Stimulated activated CD8-positive, alpha-beta memory T cell treated with anti-CD3 and anti-CD28 coated beads, Interleukin-2, amount 100 ng/mL, for 48 hours (primary cell): ENCODE data around the gene MTA2.
A peak's percentile ranks its signal among the peaks of the same experiment; 100 is the strongest.

ENCODE experiments used
- DNase-seq, 2 donors: peaks; one replicate each; pipeline ENCODE4 v3.0.0-alpha.2; 2020; ENCODE audit warnings: low read depth in 2 of 2

The MTA2 gene

GRCh38 chr11:62612366-62613290 lies 11.0 kb upstream of the MTA2 start, which contains the start of the genes EML3 and ROM1:
EML3 (minus strand) TSS chr11:62612775; CDS start chr11:62612457, 318 bp downstream.
ROM1 (plus strand) TSS chr11:62613257; CDS start chr11:62613282, 25 bp downstream.
- peak; percentile 78 to 81 for DNase-seq

DNA sequence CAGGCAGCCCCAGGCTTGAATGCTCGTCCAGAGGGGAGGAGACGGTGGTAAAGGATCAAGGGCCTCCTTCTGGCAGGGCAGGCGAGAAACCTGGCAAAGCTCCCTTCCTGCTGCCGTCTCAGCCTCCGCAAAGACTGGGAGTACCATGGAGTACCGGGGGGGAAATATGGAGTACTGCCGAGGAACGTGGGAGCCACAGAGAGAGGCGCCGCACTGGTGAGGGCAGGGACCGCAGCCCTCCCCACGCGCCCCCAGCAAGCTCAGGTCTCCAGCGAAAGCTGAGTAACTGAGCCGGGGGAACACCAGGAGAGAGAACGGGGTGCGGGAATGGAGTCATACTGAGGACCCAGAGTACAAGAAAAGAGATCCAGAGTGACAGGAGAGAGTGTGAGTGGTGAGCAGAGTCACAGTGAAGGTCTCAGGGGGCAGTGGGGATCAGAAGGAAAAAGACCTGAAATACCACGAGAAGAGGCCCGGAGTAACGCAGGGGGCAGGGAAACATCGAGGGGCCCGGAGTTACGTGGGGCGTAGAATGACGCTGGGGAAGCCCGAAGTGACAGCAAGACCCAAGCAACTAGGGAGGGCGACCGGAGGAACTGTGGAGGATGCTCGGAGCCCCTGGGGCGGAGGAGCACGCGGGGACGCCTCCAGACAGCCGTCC lies 10.2 kb upstream of the MTA2 start:
- peak; percentile 37 to 48 for DNase-seq

GRCh38 chr11:62610814-62611704 lies 9.4 kb upstream of the MTA2 start:
- no peak for DNase-seq

DNA sequence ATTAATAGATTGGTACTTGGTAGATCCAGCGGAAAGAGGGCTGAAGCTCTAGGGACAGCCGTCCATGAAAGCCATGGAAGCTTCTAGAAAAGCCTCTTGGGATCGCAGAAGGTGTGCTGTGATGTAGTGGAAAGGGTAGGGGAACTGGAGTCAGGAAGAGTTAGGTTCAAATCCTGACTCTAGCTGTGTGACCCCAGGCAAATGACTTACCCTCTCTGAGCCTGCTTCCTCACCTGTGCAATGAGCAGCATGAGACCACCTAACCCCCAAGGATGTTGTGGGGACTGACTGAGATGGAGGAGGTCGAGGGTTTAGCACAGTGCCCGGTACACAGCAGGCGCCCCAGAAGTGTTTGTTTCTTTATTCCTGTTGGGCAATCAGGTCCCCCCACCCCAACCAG lies 8.7 kb upstream of the MTA2 start:
- DNase-seq, result no peak

DNA sequence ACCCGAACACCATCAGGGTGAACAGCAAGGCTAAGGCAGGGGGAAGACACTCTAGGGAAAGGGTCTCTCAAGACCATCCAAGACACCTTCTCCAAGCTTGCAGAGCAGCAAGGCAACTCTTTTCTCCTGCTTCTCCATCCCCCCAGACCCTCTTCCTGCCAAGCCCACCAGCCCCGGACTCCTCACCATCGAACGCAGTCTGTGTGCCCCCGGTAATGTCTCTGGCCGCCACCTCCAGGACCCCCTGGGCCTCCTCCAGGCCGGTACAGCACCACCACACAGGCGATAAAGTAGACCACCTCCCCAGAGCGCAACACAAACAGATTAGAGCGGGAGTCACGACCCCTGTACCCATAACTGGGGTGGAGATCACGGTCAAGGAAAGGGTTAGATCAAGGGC lies 7.1 kb upstream of the MTA2 start:
- no peak for DNase-seq

DNA sequence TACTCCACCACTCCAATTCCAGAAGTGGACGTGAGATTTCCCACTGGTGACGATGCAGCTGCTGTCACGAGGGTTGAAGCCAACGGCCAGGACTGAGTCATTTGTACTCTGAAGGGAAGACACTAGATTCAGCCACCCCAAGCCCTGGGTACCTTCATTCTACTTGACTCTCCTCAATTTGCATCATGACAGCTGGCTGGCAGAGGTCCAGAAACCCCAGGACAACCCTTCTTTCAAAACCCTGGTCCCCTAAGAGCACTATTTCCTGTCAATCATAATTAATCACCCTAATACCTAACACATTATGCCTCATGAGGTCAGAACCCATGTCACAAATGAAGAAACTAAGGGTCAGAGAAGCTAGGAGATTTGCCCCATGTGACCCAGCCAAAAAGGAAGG lies 6.0 kb upstream of the MTA2 start:
- no peak for DNase-seq

- DNase-seq, result no peak
Observed at GRCh38 chr11:62605902-62606301, 4.2 kb upstream of the MTA2 start.

DNA sequence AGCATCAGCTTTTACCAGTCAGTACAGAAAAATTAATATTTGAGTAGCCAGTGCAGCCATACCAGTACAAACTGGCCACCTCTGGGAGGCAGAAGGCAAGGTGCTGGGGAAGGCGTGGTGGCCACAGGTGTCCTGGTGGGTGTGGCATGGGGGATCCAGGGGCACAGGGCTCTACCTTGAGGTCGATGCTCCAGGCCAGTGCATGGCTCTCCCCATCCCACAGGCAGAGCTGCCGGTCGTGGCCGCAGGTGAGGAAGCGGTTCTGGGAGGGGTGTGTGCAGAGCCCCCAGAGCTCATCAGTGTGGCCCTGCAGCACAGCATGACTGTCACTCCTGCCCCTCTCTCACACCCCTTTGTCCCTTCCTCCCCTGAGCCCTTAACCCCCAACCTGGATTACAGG lies 3.8 kb upstream of the MTA2 start:
- no peak for DNase-seq

DNA sequence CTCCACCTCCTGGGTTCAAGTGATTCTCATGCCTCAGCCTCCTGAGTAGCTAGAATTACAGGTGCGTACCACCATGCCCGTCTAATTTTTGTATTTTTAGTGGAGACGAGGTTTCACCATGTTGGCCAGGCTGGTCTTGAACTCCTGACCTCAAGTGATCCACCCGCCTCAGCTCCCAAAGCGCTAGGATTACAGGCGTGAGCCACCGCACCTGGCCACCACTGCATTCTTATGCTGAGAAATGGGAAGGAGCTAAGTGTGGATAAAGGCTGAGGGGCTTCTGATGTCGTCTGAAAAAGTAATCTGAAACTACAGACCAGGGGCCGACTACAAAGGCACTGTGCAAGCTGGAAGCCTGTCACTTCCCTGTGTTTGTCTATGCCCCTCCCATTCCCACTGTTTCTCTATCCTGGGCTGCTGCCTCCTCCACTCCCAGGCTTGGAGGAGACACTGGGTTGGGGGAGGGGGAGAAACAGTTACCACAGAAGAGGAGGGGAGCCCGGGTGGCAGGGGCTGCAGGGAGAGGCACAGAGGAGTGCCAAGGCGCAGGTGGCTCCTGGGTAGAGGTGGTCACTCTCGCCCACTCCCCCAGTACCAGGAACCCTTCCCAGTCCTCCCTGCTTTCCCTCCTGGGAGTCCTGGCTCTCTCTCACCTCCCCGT lies 2.9 kb upstream of the MTA2 start:
- DNase-seq, result no peak

GRCh38 chr11:62603776-62604299 lies 2.2 kb upstream of the MTA2 start:
- no peak for DNase-seq

- DNase-seq, result no peak
Observed at GRCh38 chr11:62603072-62603408, 1.4 kb upstream of the MTA2 start.

DNA sequence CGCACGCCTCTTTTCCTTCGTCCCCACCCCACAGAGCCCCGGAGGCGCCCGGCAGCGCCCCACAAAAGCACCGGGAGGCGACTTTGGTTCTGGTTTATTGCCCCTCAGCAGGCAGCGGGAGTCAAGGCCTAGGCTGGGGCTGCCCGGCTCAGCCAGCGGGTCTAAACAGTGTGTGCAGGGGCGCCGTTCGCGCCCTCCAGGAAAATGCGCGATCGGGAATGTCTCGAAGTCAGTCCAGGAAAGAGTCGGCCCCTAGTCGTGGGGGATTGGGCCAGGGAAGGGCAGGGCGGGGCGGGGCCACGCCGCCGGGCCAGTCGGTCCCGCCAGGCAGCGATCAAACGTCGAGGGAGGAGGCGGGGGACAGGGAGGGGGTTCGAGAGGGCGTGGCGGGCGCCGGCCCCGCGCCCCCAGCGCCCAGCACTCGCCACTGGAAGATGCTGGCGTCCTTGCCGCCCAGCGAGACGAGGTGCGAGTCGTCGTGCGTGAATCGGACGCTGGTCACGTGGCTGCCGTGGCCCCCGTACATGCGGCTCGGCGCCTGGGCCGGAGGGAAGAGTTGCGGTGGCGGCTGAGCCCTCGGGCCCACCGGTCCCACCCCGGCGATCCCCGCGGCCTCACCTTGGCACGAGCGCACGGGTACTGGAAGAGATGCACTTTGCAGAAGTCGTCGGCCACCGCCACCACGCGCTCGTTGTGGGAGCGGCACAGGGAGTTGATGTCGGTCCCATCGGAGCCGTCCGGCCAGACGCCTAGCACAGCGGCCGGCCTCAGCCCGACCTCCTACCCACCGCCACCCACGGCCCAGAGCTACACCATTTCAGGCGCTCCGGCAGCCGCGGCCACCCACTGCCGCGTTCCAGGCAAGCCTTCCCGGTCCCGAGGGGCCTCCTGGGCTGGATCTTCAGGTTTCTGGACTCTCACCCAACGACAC lies 741 bp upstream of the MTA2 start:
- DNase-seq, result peak in 1 of 2 donors; percentile 34

GRCh38 chr11:62601122-62601371 lies 618 bp downstream of the MTA2 start:
- DNase-seq, result peak; percentile 27 to 32

- DNase-seq, result no peak
Observed at GRCh38 chr11:62600367-62601121, 1.1 kb downstream of the MTA2 start.

DNA sequence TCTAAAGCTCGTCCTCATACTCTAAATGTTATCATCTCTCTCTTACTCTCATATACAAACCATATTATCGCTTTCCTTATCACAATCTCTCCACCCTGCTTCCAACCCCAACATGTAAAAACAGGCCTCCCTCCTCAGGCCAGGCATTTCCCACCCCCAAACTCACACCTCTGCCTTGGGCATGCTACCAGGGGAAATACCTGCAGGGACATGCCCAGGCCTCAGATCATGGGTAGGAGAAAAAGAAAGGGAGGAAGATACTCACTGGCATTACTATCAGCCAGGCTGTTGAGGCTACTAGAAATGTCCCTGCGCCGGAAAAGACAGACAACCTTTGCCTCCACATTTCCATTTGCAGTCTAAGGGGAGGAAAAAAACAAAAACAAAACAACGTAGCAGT lies 1.8 kb downstream of the MTA2 start:
- DNase-seq, result no peak

- peak; percentile 92 for DNase-seq
Observed at GRCh38 chr11:62599069-62599696, 2.5 kb downstream of the MTA2 start.

- DNase-seq, result no peak
Observed at GRCh38 chr11:62595124-62595523, 6.5 kb downstream of the MTA2 start.

DNA sequence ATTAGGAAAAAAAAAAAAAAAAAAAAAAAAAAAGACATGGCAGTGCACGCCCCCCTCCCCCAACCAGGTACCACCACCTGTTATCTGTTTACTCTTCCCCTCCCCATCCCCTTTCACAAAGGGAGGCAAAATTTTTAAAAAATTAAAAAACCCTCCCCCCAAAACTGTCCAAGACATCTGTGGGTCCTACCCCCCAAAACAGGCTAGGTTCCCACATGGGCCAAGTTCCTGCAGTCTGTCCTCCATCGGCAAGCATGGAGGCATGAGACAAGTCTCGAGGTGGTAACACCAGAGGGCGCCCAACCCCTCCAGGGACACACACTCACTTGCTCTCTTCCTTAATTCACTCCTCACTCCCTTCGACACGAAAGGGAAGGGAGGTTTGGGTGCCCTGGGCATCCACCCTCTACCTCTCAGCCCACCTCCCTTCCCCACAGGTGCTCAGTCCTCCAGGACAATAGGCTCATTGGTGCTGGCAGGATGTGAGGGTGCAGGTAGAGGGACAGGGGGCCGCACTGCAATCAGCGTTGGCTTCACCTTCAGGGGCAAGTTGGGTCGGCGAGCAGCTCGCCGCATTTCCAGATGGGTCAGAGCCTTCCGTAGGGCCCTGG lies 8.1 kb downstream of the MTA2 start:
- DNase-seq, result peak; percentile 64 to 72

- DNase-seq, result no peak
Observed at GRCh38 chr11:62592989-62593421, 8.7 kb downstream of the MTA2 start.
